Right atrium auricular region (tissue), 2 donors: ENCODE data around the gene INPP5F. TPM values are rescaled to one million over a fixed set of nuclear protein-coding genes. Genes with fewer than 3 reads are reported as not detected.

Source experiments
- DNase-seq: peaks from one replicate; pipeline ENCODE4 v3.0.0-alpha.2; 2019; ENCODE audit warnings: low spot score
- H3K27ac ChIP-seq, 2 donors: fragments of 200-600 bp; sonication (generic); 1 replicate in 1 of 2; 2 replicates in 1 of 2; pipeline ENCODE4 v1.5.1; 2016 to 2019
- H3K27me3 ChIP-seq, 2 donors: fragments of 200-600 bp; sonication (generic); one replicate each; pipeline versions ENCODE4 v1.5.1 to v1.6.0; 2017 to 2019
- H3K36me3 ChIP-seq: fragments of 200-600 bp; sonication (generic); one replicate; pipeline ENCODE4 v1.5.1; 2016
- H3K4me1 ChIP-seq, 2 donors: fragments of 200-600 bp; sonication (generic); one replicate each; pipeline versions ENCODE4 v1.5.1 to v1.6.0; 2017 to 2019
- H3K4me3 ChIP-seq, 2 donors: fragments of 200-600 bp; sonication (generic); 1 replicate in 1 of 2; 2 replicates in 1 of 2; pipeline ENCODE4 v1.5.1; 2017 to 2019; ENCODE audit warnings: mild to moderate bottlenecking in 1 of 2, moderate library complexity in 1 of 2
- H3K9me3 ChIP-seq, 2 donors: fragments of 200-600 bp; sonication (generic); one replicate each; pipeline ENCODE4 v1.5.1; 2019
- CTCF ChIP-seq, 2 donors: fragments of 200-600 bp; sonication (generic); IDR thresholded peaks; one replicate each; pipeline ENCODE4 v1.5.1; 2019; ENCODE audit warnings: antibody characterized with exemption in 2 of 2
- total RNA-seq, 2 donors: library from RNA; depleted of rRNA; stranded (reverse); fragments of >200 nt; gene quantifications; one replicate each; pipeline ENCODE4 v1.1.0, GENCODE V29; 2016

Gene INPP5F
- total RNA-seq, 2 donors from 2014 or later: 3.9 to 6.2 TPM

GRCh38 chr10:119689016-119689580 lies 36.8 kb upstream of the INPP5F start:
- Histone ChIP-seq H3K27me3 (no peaks in the 10 kb centered on the region), H3K4me3 (no peak overlapping the region), H3K4me1 (peaks cover 0 to 9% of the 10 kb centered on the region in 2 donors), H3K9me3 (no peaks in the 10 kb centered on the region), H3K36me3 (no peaks in the 10 kb centered on the region), H3K27ac (no peak overlapping the region)
- TF ChIP-seq CTCF (IDR thresholded peaks at IDR 0.05): no peak
- DNase-seq: no peak

GRCh38 chr10:119691726-119692125 lies 34.1 kb upstream of the INPP5F start:
- H3K27me3 ChIP-seq: no peaks in the 10 kb centered on the region
- DNase-seq: no peak
- H3K9me3 ChIP-seq: no peaks in the 10 kb centered on the region
- H3K36me3 ChIP-seq: no peaks in the 10 kb centered on the region
- H3K27ac ChIP-seq: no peak overlapping the region
- H3K4me1 ChIP-seq: peaks cover 0 to 8% of the 10 kb centered on the region in 2 donors
- no peak for TF ChIP-seq CTCF (IDR thresholded peaks at IDR 0.05)
- no peak overlapping the region for H3K4me3 ChIP-seq

GRCh38 chr10:119693262-119693957 lies 32.4 kb upstream of the INPP5F start:
- no peak for DNase-seq
- Histone ChIP-seq H3K9me3 (no peaks in the 10 kb centered on the region), H3K4me3 (no peak overlapping the region), H3K36me3 (no peaks in the 10 kb centered on the region), H3K27me3 (no peaks in the 10 kb centered on the region), H3K4me1 (no peaks in the 10 kb centered on the region), H3K27ac (no peak overlapping the region)
- TF ChIP-seq CTCF (IDR thresholded peaks at IDR 0.05): no peak

- no peaks in the 10 kb centered on the region for H3K27me3 ChIP-seq
- no peak for TF ChIP-seq CTCF (IDR thresholded peaks at IDR 0.05)
- no peaks in the 10 kb centered on the region for H3K36me3 ChIP-seq
- no peaks in the 10 kb centered on the region for H3K4me1 ChIP-seq
- H3K9me3 ChIP-seq: no peaks in the 10 kb centered on the region
- no peak overlapping the region for H3K27ac ChIP-seq
- DNase-seq: no peak
- no peak overlapping the region for H3K4me3 ChIP-seq
These were observed 31.2 kb upstream of the INPP5F start for GRCh38 chr10:119694608-119695007.

- Histone ChIP-seq H3K4me1 (no peaks in the 10 kb centered on the region), H3K9me3 (no peaks in the 10 kb centered on the region)
- no peak for TF ChIP-seq CTCF (IDR thresholded peaks at IDR 0.05)
These were observed 25.4 kb upstream of the INPP5F start for GRCh38 chr10:119700321-119700954.

More at GRCh38 chr10:119700321-119700954, 25.4 kb upstream of the INPP5F start:
- no peak for DNase-seq
- H3K4me3 ChIP-seq: no peak overlapping the region
- H3K36me3 ChIP-seq: no peaks in the 10 kb centered on the region
- no peaks in the 10 kb centered on the region for H3K27me3 ChIP-seq
- no peak overlapping the region for H3K27ac ChIP-seq
